ENCODE data around the gene MAK. TPM values are rescaled to one million over a fixed set of nuclear protein-coding genes. Genes with fewer than 3 reads are reported as not detected.

MAK gene
- total and polyA plus RNA-seq, 2 of the 13 experiments (the other 11 are each of a cell fraction or from before 2014, with no cell fraction given) = 0.04 TPM; not detected in 1

GRCh38 chr6:10862361-10862760 is 24.0 kb upstream of the MAK start:
- Histone ChIP-seq H3K27ac (ENCODE audit: extremely low read length, insufficient read depth, low read length) (no peak overlapping the region), H3K4me3 (replicated peaks in 1 of 3; ENCODE audit: insufficient read depth in 1 of 3, low read depth in 2 of 3, low read length in 3 of 3) (no peak overlapping the region), H2AFZ (ENCODE audit: low read length) (no peak overlapping the region), H3K4me2 (ENCODE audit: low read depth, low read length) (no peak overlapping the region), H3K27me3 (ENCODE audit: control insufficient read depth in 1 of 2, insufficient read depth in 2 of 2, low read length in 2 of 2) (no peaks in the 10 kb centered on the region), H3K36me3 (replicated peaks in 1 of 2; ENCODE audit: control insufficient read depth in 1 of 2, insufficient read depth in 2 of 2, low read length in 2 of 2) (no peaks in the 10 kb centered on the region), H3K79me2 (ENCODE audit: insufficient read depth, low read length) (no peaks in the 10 kb centered on the region), H4K20me1 (ENCODE audit: insufficient read depth, low read length) (no peaks in the 10 kb centered on the region), H3K4me1 (ENCODE audit: insufficient read depth, low read length) (no peaks in the 10 kb centered on the region), H3K9me3 (ENCODE audit: low read length) (no peaks in the 10 kb centered on the region), H3K9ac (ENCODE audit: insufficient read depth, low read depth, low read length) (no peak overlapping the region)
- no TSS peak for BruUV-seq (replicated peaks)
- ChIA-PET CTCF (ENCODE audit: low intra/inter-chr PET ratio, low total read pairs) (no interaction called here), POLR2A (no interaction called here)
- intact Hi-C loops (cut with micrococcal nuclease; ENCODE audit: unreplicated experiment) = no loop called here
- TF ChIP-seq ZNF558 (CRISPR knock-in tag; IDR thresholded peaks at IDR 0.05; ENCODE audit: borderline replicate concordance) (no peak), XRCC5 (optimal IDR thresholded peaks at IDR 0.05; ENCODE audit: low read length) (no peak), ARID4A (CRISPR knock-in tag; IDR thresholded peaks at IDR 0.05; ENCODE audit: borderline replicate concordance) (no peak), ATM (IDR thresholded peaks at IDR 0.05; ENCODE audit: borderline replicate concordance) (no peak), ZNF121 (CRISPR knock-in tag; IDR thresholded peaks at IDR 0.05) (no peak), NBN (conservative IDR thresholded peaks at IDR 0.05) (no peak), AHDC1 (CRISPR knock-in tag; IDR thresholded peaks at IDR 0.05; ENCODE audit: borderline replicate concordance) (no peak), HNRNPK (IDR thresholded peaks at IDR 0.05; ENCODE audit: low read depth, low read length, poor library complexity, severe bottlenecking) (no peak)
- 74% methylated on average over 4 of the region's 4 CpGs for WGBS (ENCODE audit: low lambda C conversion rate)
- ATAC-seq (no peak), DNase-seq (ENCODE audit: low spot score) (no peak), FAIRE-seq (no peak)
- in situ Hi-C loops (cut with HindIII; ENCODE audit: extremely low pct_ligation_motif_present, low pct_unique_long_range_greater_than_20kb) = no loop called here
